HG03064 (cell line): ENCODE results near the gene MYMK.

ENCODE experiments used
- ATAC-seq: cut with Tn5 transposase; IDR thresholded peaks from one replicate; pipeline ENCODE4 v1.9.1; 2021; ENCODE audit warnings: low read depth; ENCODE audit not compliant: unreplicated experiment

Gene MYMK

GRCh38 chr9:133558191-133559126, 33.7 kb upstream of the MYMK start:
- no peak for ATAC-seq

- no peak for ATAC-seq
Observed at GRCh38 chr9:133557581-133557980, 32.8 kb upstream of the MYMK start.

GRCh38 chr9:133556354-133556753, 31.6 kb upstream of the MYMK start:
- no peak for ATAC-seq

- no peak for ATAC-seq
Observed at GRCh38 chr9:133554729-133555128, 30.0 kb upstream of the MYMK start.

GRCh38 chr9:133553973-133554713, 29.4 kb upstream of the MYMK start:
- ATAC-seq: no peak

- ATAC-seq: no peak
Observed at GRCh38 chr9:133553123-133553522, 28.4 kb upstream of the MYMK start.

- ATAC-seq: no peak
Observed at GRCh38 chr9:133552236-133552635, 27.5 kb upstream of the MYMK start.

- ATAC-seq: no peak
Observed at GRCh38 chr9:133551446-133551845, 26.7 kb upstream of the MYMK start.

- ATAC-seq: no peak
Observed at GRCh38 chr9:133547116-133547515, 22.4 kb upstream of the MYMK start.

- no peak for ATAC-seq
Observed at GRCh38 chr9:133546287-133546680, 21.5 kb upstream of the MYMK start.

GRCh38 chr9:133545494-133546286, 20.9 kb upstream of the MYMK start:
- no peak for ATAC-seq

- ATAC-seq: no peak
Observed at GRCh38 chr9:133543772-133544467, 19.2 kb upstream of the MYMK start.

GRCh38 chr9:133542002-133542401, 17.2 kb upstream of the MYMK start:
- no peak for ATAC-seq

- ATAC-seq: no peak
Observed at GRCh38 chr9:133540698-133541025, 15.9 kb upstream of the MYMK start.

GRCh38 chr9:133539991-133540697, 15.4 kb upstream of the MYMK start:
- ATAC-seq: no peak

GRCh38 chr9:133538851-133539833, 14.4 kb upstream of the MYMK start:
- no peak for ATAC-seq

- no peak for ATAC-seq
Observed at GRCh38 chr9:133538176-133538575, 13.4 kb upstream of the MYMK start.

GRCh38 chr9:133537257-133537656, 12.5 kb upstream of the MYMK start:
- ATAC-seq: no peak

- ATAC-seq: no peak
Observed at GRCh38 chr9:133536536-133536935, 11.8 kb upstream of the MYMK start.
